ENCODE measurements around the gene CCDC188.

DNA sequence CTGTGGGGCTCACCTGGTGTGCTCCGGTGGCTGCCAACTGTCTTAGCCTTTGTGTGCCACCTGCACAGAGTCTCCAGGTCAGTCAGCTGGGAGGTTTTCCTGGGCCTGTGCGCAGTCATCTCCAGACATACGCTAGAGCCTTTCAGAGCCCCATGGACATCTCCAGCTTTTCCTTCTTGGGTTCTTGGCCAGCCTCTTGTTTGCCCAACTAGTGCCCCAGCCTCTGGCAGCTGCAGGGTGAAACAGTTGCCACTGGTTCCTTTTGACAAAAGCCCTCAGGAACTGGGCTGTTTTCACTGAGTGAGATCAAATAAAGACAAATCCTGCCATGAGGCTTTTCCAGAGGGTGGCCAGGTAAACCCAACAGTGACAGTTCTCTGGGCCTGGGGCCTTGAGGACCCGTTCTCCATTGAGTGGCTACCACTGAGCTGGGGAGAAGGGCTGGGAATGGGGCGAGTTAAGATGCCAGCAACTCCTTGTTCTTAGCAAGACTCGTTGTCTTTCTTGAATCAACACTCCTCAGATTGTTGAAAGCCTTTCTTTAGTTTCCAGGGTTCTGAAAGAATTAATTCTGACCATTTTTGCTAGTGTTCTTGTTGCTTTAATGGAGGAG lies 51.6 kb downstream of the CCDC188 start:
- TF ChIP-seq, protein P1, sequence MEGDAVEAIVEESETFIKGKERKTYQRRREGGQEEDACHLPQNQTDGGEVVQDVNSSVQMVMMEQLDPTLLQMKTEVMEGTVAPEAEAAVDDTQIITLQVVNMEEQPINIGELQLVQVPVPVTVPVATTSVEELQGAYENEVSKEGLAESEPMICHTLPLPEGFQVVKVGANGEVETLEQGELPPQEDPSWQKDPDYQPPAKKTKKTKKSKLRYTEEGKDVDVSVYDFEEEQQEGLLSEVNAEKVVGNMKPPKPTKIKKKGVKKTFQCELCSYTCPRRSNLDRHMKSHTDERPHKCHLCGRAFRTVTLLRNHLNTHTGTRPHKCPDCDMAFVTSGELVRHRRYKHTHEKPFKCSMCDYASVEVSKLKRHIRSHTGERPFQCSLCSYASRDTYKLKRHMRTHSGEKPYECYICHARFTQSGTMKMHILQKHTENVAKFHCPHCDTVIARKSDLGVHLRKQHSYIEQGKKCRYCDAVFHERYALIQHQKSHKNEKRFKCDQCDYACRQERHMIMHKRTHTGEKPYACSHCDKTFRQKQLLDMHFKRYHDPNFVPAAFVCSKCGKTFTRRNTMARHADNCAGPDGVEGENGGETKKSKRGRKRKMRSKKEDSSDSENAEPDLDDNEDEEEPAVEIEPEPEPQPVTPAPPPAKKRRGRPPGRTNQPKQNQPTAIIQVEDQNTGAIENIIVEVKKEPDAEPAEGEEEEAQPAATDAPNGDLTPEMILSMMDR (IDR thresholded peaks at IDR 0.05): no peak
- TF ChIP-seq EP300 (IDR thresholded peaks at IDR 0.05) (no peak), POLR2AphosphoS5 (IDR thresholded peaks at IDR 0.05) (no peak), POLR2A (IDR thresholded peaks at IDR 0.05) (no peak)
